ENCODE results near the gene DUSP1. TPM values are rescaled to one million over a fixed set of nuclear protein-coding genes. Genes with fewer than 3 reads are reported as not detected.

DUSP1 gene
- total and polyA plus RNA-seq, 9 of the 15 experiments (the other 6 are each of a cell fraction or from before 2014, with no cell fraction given), result 2.1 to 14.2 (median 8.5) TPM

GRCh38 chr5:172791286-172791685 lies 20.3 kb upstream of the DUSP1 start:
- no peak overlapping the region for H3K27ac ChIP-seq (ENCODE audit: extremely low read depth, low read depth, low read length)
- in situ Hi-C loops (cut with MboI), result no loop called here

DNA sequence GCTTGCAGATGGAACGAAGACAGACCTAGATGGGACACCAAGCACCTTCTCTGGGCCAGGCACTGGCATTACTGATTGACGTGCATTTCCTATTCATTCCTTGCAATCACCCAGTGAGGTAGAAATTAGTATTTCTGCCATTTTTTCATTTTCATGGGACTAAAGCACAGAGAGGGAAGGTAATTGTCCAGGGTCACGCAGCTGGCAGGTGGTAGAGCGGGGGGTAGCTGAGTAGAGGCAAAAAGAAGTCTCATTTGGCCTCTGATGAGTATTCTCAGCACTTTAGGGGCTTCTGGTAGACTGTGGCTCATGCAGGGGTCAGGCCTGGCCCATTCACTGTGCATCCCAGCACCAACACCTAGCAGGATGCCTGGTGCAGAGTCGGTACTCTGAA lies 19.5 kb upstream of the DUSP1 start:
- TF ChIP-seq, protein P1, sequence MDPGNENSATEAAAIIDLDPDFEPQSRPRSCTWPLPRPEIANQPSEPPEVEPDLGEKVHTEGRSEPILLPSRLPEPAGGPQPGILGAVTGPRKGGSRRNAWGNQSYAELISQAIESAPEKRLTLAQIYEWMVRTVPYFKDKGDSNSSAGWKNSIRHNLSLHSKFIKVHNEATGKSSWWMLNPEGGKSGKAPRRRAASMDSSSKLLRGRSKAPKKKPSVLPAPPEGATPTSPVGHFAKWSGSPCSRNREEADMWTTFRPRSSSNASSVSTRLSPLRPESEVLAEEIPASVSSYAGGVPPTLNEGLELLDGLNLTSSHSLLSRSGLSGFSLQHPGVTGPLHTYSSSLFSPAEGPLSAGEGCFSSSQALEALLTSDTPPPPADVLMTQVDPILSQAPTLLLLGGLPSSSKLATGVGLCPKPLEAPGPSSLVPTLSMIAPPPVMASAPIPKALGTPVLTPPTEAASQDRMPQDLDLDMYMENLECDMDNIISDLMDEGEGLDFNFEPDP (CRISPR knock-in tag; IDR thresholded peaks at IDR 0.05), result no peak
- TF ChIP-seq ZFP36 (IDR thresholded peaks at IDR 0.05; ENCODE audit: low read depth, low read length, partially characterized antibody) (peak; percentile 21), FOXK1 (CRISPR knock-in tag; IDR thresholded peaks at IDR 0.05; ENCODE audit: borderline replicate concordance) (0 out of 2 replicates have a peak, but pooled peaks have one; percentile 31), BCOR (IDR thresholded peaks at IDR 0.05) (peak; percentile 77)
- WGBS (ENCODE audit: insufficient coverage, low coverage, missing lambda C conversion rate), result 70% methylated on average over 5 of the region's 5 CpGs
- no peaks in the 10 kb centered on the region for H3K79me2 ChIP-seq (ENCODE audit: control insufficient read depth, insufficient read depth, low read length)
- H3K4me2 ChIP-seq (ENCODE audit: insufficient read depth, low read length), result no peak overlapping the region
- no TSS peak for BruUV-seq (replicated peaks)
- H3K36me3 ChIP-seq (ENCODE audit: control insufficient read depth, insufficient read depth, low read length), result no peaks in the 10 kb centered on the region
- no peaks in the 10 kb centered on the region for H3K9me1 ChIP-seq (ENCODE audit: control insufficient read depth, insufficient read depth, low read length)
- H3K27ac ChIP-seq (ENCODE audit: extremely low read depth, low read depth, low read length), result no peak overlapping the region
- no peak for DNase-seq (ENCODE audit: extremely low read depth in 1 of 4, low spot score in 3 of 4)
- H2AFZ ChIP-seq (ENCODE audit: low read depth, low read length), result no peak overlapping the region
- no peaks in the 10 kb centered on the region for H4K20me1 ChIP-seq (replicated peaks; ENCODE audit: control insufficient read depth, insufficient read depth, low read length)
- H3K4me1 ChIP-seq (replicated peaks in 1 of 2; ENCODE audit: control insufficient read depth in 2 of 2, insufficient read depth in 2 of 2, low read length in 2 of 2), result peaks cover 46 to 48% of the 10 kb centered on the region in 2 experiments
- ChIA-PET CTCF (ENCODE audit: low intra/inter-chr PET ratio) (no interaction called here), POLR2A (interaction anchor here (1.1 to 1.9 kb wide), 5 partner anchors 10 to 125 kb away, joined by 4 to 10 read pairs (median 5); partner anchors contain the start of gene DUSP1)
- H3K9ac ChIP-seq (ENCODE audit: insufficient read depth in 1 of 2, low read depth in 2 of 2, low read length in 2 of 2), result peak overlapping the region in 1 of 2 experiments; percentile 88; a peak in 1 of 4 replicates
- in situ Hi-C loops (cut with MboI) (no loop called here), intact Hi-C loops (cut with micrococcal nuclease) (no loop called here)
- ATAC-seq, result no peak
- H3K27me3 ChIP-seq (ENCODE audit: control insufficient read depth in 2 of 2, insufficient read depth in 2 of 2, low read length in 2 of 2), result no peaks in the 10 kb centered on the region
- no peaks in the 10 kb centered on the region for H3K9me3 ChIP-seq (replicated peaks; ENCODE audit: control insufficient read depth, insufficient read depth, low read depth, low read length)
- H3K4me3 ChIP-seq, result no peak overlapping the region
- FAIRE-seq, result no peak

More at GRCh38 chr5:172791286-172791685, 20.3 kb upstream of the DUSP1 start:
- Histone ChIP-seq H3K9me3 (replicated peaks; ENCODE audit: control insufficient read depth, insufficient read depth, low read depth, low read length) (no peaks in the 10 kb centered on the region), H3K9me1 (ENCODE audit: control insufficient read depth, insufficient read depth, low read length) (no peaks in the 10 kb centered on the region), H3K4me1 (replicated peaks in 1 of 2; ENCODE audit: control insufficient read depth in 2 of 2, insufficient read depth in 2 of 2, low read length in 2 of 2) (peaks cover 46 to 48% of the 10 kb centered on the region in 2 experiments), H3K4me2 (ENCODE audit: insufficient read depth, low read length) (no peak overlapping the region), H3K9ac (ENCODE audit: insufficient read depth in 1 of 2, low read depth in 2 of 2, low read length in 2 of 2) (peak overlapping the region in 1 of 2 experiments; percentile 78; a peak in 2 of 4 replicates), H2AFZ (ENCODE audit: low read depth, low read length) (no peak overlapping the region), H3K79me2 (ENCODE audit: control insufficient read depth, insufficient read depth, low read length) (no peaks in the 10 kb centered on the region), H4K20me1 (replicated peaks; ENCODE audit: control insufficient read depth, insufficient read depth, low read length) (no peaks in the 10 kb centered on the region), H3K36me3 (ENCODE audit: control insufficient read depth, insufficient read depth, low read length) (no peaks in the 10 kb centered on the region), H3K27me3 (ENCODE audit: control insufficient read depth in 2 of 2, insufficient read depth in 2 of 2, low read length in 2 of 2) (no peaks in the 10 kb centered on the region), H3K4me3 (no peak overlapping the region)
- WGBS (ENCODE audit: insufficient coverage, low coverage, missing lambda C conversion rate), result 68% methylated on average over 4 of the region's 6 CpGs
- ChIA-PET POLR2A (interaction anchor here (1.6 to 1.9 kb wide), 3 partner anchors 9 to 124 kb away, joined by 5 to 10 read pairs (median 7); no protein-coding TSS in a partner anchor), CTCF (ENCODE audit: low intra/inter-chr PET ratio) (no interaction called here)
- TF ChIP-seq CAMTA2 (CRISPR knock-in tag; conservative IDR thresholded peaks at IDR 0.05) (no peak), POLR2G (IDR thresholded peaks at IDR 0.05; ENCODE audit: low read depth, low read length) (0 out of 2 replicates have a peak, but pooled peaks have one; percentile 15)
- intact Hi-C loops (cut with micrococcal nuclease), result no loop called here
- no peak for FAIRE-seq
- ATAC-seq, result no peak
- no peak for DNase-seq (ENCODE audit: extremely low read depth in 1 of 4, low spot score in 3 of 4)
- no TSS peak for BruUV-seq (replicated peaks)
